ENCODE measurements around the gene IL3.

The IL3 gene

GRCh38 chr5:132060501-132061161, at the start of gene IL3:
Gene IL3 (plus strand): TSS chr5:132060655. CDS start chr5:132060707, 52 bp downstream.
- no peak for DNase-seq (ENCODE audit: low read depth)

- no peak for DNase-seq (ENCODE audit: low read depth)
Observed at GRCh38 chr5:132010989-132011621, 49.4 kb upstream of the IL3 start.

GRCh38 chr5:132011622-132012343, 48.7 kb upstream of the IL3 start, which contains the start of gene ACSL6:
Gene ACSL6 (minus strand): TSS chr5:132011658. CDS start chr5:132011553, 105 bp downstream.
- no peak for DNase-seq (ENCODE audit: low read depth)

GRCh38 chr5:132012371-132013005, 48.0 kb upstream of the IL3 start:
- no peak for DNase-seq (ENCODE audit: low read depth)

- no peak for DNase-seq (ENCODE audit: low read depth)
Observed at GRCh38 chr5:132013006-132013689, 47.3 kb upstream of the IL3 start.

DNA sequence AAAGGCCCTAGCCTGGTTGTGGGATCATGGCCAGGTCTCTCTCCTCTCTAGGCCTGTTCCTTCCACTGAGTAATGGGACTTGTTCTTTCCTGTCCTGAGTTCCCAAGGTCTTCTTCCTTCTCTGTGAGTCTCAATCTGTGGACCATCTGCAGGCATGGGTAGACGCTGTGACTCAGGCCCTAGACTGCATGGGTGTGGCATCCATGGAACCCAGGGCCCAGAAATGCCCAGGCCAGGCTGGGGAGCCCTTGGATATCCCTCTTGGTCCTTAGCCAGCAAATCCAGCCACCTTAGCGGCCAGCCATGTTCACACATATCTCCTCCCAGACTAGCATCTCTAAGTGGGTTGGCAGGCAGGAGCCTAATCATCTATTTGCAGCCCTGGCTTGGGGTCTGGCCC, 46.7 kb upstream of the IL3 start:
- no peak for DNase-seq (ENCODE audit: low read depth)

DNA sequence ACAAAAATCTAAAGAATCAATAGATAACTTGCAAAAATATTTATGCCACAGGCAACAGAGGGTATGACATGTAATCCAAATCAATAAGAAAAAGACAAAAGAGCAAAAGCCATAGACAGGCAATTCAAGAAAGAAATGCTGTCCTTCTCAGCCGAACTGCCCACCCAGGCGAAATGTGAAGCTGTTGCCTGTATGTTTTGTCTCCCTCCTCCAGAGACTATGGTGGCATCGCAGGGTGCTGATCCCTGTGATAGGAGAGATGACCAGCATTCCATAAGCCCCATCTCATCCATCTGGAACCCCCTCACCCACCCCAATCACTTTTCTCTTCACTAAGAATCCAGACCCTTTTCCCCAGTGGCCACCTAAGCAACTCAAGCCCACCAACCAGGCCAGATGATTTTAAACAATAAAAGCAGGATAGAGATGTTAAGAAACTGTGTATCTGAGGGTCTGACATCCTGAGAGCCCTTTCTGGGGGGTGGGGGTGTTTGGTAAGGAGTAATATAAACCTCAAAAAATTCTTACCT, 43.7 kb upstream of the IL3 start:
- no peak for DNase-seq (ENCODE audit: low read depth)

DNA sequence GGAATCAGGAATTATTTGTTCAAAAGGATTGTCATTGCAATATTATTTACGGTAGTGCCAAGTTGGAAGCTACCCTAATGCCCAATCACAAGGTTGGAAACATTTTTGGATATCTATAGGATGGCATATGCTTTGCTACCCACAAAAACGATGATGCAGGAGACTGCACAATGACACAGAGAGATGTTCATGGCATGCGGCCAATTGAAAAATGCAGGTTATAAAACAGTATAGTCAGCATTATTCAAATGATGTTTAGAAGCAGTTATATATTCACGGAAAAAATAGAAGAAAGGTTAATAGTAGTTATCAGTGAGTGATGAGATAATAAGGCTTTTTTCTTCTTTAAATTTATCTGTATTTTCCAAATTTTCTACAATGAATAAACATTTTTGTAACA, 43.1 kb upstream of the IL3 start:
- no peak for DNase-seq (ENCODE audit: low read depth)

DNA sequence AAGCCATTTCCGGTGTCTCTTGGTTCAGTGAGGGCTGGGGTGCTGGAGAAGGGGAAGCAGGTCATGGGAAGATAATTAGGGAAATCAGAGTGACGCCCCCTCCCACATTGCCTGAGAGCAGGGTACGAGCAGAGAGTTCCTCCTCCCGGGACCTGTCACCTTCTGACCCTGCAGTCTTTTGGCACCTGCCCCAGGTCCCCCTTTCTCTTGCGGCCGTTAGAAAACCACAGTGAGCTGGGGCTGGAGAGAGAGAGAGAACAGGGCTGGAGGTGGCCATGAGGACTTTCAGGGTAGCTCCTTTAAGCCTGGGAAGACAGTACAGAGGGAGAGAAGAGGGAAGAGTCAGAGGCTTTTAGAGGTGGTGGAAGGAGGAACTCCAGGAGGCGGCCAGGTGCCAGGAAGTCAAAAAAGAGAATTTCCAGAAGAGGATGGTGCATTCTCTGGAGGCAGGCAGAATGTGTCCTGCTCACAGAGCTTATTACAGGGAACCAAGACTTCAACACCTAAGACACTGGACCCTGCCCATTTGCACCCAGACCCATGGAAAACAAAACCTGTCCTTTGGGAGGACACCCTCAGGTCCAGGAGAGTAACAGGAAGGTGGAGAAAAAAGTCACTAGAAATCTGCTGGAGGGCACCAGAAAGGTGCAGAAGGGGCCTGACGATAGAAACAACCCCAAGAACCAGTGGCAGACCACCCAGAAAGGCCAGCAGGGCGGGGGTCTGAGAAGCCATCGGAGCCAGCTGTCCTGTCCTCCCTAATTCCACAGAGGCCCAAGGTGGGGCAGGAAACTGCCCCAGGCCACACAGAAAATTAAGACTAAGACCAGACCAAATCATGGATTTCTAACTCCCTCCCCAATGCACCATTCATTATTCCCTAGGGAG, 42.5 kb upstream of the IL3 start:
- no peak for DNase-seq (ENCODE audit: low read depth)

GRCh38 chr5:132019337-132019736, 41.1 kb upstream of the IL3 start:
- no peak for DNase-seq (ENCODE audit: low read depth)

DNA sequence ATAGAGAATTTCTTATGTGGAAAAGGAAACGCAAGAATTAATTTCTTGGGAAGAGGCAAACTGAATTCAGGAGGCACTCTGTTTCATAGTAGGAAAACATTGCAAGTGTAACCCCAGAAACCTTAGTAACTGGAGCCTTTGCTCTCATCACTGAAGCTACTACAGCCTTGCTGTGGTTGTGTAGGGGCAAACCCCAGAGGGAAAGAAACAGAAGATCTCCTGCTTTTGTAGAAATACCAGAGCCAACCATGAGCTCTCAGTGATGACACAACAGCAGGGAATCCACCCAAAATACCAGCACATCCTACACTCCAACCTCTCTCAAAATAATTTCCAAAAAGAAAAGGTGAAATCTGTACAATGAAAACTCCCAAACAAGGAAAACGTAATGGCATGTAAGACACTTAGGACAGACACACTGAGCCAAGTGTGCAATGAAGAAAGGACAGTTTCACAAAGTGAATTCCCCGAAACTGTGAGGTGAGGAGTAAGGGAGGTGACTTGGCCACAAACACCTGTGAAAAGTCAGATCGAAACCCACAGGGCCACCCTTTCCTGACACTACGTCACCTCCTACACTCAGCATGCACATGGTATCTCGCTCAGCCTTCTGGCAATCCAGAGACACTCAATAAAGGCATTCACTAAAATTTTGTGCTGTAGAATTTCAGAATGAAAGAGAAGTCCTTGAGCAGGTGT, 40.4 kb upstream of the IL3 start:
- no peak for DNase-seq (ENCODE audit: low read depth)

DNA sequence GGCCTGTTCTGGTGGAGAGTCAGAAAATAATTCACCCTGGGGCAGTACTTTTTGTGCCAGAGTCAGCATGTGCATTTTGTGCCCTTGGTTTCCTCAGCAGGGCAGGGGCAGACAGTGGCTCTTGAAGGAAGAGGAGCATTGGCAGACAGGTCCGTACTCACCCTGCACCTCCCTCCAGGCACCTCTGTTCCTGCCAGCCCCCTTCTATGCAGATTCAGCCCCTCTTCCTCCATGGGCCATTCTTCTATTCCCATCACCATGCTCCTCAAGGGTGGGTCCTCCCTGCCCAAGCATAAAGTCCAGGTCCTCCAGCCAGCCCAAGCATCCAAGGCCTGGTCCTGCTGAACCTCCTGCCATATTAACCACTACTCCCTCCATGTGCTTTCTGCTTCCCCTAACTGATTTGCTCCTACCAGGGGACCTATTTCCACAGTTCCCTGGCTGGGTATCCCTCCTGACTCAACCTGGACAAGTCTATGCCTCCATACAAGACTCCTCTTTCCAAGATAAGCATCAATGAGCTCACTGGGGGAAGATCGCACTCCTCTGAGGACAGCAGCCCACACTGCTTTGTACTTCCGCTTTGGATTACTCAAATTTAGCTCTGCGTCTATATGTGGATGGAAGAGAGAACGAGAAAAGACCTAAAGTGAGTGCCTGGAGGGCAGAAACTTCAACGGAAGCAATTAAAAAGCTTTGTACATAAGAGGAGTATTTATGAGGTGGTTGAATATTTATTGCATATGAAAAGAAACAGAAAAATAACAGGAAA, 39.7 kb upstream of the IL3 start:
- no peak for DNase-seq (ENCODE audit: low read depth)

DNA sequence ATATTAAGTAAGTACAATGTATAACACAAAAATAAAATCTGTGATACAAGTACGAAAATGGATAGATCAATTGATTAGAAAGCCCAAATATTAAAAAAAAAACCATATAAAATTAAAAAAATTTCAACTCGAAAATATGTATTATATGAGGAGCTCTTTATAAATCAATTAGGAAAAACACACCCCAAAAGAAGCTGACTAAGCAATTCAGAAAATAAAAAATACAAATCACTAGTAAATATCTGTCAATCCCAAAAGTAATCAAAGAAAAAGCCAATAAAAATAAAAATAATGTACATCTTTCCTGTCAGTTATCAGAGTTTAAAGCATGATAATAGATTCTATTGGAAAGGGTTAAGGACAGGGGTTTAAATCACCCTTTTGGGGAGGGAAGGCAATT, 38.8 kb upstream of the IL3 start:
- DNase-seq (ENCODE audit: low read depth) = no peak

- DNase-seq (ENCODE audit: low read depth) = no peak
Observed at GRCh38 chr5:132022737-132023136, 37.7 kb upstream of the IL3 start.

DNA sequence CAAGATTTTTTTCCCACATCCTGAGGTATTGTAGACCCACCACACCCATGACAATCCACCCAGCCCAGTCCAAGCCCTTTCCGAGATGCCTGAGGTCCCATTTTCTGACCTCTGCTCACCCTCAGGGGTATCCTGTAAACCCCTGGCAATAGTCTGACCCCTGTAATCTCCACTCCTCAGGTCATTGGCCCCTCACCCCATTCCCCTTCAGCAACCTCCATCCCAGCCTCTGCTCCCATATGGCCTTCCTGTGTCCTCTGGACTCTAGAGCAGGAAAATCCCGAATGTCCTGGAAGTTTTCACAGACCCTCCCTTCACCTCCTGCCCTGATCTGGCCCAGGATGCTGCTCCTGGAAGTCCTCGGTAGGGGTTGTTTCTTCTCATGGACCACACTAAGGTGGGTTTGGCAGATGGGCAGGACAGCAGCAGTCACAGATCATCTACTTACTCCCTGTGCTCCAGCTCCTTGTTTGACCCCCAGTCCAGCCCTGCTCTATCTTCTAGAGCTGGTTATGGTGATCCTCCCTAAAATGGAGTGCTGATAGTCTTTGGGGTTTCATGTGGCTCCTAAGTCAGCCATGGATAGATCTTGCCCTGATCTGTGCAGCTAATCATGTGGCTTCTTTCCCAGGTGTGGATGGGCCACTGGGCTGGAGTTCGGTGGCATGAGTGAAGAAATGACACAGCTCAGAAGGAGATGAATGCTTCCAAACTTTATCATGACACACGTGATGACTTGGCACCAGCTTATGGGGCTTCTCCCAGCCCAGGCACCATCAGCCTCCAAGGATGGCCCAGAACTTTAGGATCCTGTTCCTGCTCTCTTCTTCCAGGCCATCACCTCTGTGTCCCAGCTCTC, 37.0 kb upstream of the IL3 start:
- no peak for DNase-seq (ENCODE audit: low read depth)

DNA sequence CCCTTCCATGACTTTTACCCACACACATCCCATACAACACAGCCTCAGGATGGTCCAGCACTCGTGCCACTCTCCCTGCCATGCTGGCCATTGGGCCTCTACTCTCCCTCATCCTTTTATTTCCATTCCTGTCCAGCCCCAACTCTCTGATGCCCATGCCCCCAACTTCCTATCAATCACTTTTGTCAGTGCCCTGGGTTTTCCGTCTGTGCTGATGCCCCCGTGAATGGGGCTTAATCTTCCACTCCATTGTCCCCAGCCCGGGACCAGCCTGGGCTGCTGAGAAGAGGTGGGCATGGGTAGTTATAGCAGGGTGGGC, 36.4 kb upstream of the IL3 start:
- DNase-seq (ENCODE audit: low read depth) = no peak

GRCh38 chr5:132024789-132025402, 35.6 kb upstream of the IL3 start:
- no peak for DNase-seq (ENCODE audit: low read depth)

DNA sequence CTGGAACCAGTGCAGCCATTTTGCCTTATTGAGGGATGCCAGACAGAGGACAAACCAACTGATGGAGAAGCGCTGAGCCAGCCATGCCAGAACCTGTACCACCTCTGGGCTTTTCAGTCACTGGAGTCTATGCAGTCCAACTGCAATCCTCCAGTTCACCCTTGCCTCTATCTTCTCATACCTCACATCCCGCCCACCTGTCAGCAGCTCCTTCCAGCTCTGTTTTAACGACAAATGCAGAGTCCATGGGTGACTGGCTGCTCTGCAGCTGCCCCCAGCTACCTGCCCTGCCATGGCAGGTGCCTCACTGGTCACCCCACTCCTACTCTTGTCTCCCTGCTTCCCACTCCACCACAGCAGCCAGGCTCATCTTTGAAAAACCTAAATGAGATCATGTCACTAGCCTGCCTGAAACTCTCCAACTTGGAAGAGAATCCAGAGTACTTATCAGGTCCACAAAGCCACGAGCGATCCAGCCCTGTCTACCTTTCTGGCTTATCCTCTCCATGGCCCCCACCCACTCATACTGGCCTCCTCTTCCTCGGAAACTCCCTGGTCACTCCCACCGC, 35.0 kb upstream of the IL3 start:
- no peak for DNase-seq (ENCODE audit: low read depth)
